ENCODE measurements around the gene CACNA1E. TPM values are rescaled to one million over a fixed set of nuclear protein-coding genes. Genes with fewer than 3 reads are reported as not detected.

Gene CACNA1E
- total RNA-seq, 4 donors from 2014 or later = 0.09 to 0.19 TPM; not detected in 2

DNA sequence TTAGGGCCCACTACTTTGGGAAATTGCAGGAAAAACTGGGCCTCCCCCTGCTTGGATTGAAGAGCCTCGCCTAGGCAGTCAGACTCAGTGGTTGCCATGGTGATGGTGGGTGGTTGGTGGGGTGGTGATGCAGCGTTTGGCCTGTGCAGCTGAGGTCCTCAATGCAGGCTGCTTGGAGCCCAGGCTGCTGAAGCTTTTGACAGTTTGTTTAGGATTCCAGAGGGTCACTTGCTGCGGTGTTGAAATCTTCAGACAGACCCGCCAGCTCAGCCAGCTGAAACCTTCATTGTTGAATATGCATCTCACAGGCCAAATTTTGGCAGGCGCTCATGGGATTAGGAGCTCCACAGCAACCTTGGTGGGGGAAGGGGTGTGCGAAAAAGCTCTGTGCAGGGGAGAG lies 67.9 kb downstream of the CACNA1E start:
- Histone ChIP-seq H3K4me3 (no peak overlapping the region), H3K36me3 (no peaks in the 10 kb centered on the region), H3K9me3 (no peaks in the 10 kb centered on the region), H3K27ac (peak overlapping the region in 1 of 4 donors; percentile 5), H3K4me1 (no peaks in the 10 kb centered on the region), H3K27me3 (peaks cover 0 to 25% (median 0%) of the 10 kb centered on the region in 4 donors)
- intact Hi-C loops (cut with DNase I) = no loop called here
- TF ChIP-seq, protein P1, sequence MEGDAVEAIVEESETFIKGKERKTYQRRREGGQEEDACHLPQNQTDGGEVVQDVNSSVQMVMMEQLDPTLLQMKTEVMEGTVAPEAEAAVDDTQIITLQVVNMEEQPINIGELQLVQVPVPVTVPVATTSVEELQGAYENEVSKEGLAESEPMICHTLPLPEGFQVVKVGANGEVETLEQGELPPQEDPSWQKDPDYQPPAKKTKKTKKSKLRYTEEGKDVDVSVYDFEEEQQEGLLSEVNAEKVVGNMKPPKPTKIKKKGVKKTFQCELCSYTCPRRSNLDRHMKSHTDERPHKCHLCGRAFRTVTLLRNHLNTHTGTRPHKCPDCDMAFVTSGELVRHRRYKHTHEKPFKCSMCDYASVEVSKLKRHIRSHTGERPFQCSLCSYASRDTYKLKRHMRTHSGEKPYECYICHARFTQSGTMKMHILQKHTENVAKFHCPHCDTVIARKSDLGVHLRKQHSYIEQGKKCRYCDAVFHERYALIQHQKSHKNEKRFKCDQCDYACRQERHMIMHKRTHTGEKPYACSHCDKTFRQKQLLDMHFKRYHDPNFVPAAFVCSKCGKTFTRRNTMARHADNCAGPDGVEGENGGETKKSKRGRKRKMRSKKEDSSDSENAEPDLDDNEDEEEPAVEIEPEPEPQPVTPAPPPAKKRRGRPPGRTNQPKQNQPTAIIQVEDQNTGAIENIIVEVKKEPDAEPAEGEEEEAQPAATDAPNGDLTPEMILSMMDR (IDR thresholded peaks at IDR 0.05) = no peak
- TF ChIP-seq POLR2A (IDR thresholded peaks at IDR 0.05) = no peak
- 44% methylated on average over 3 of the region's 6 CpGs for WGBS, 2 donors
- no peak for DNase-seq

DNA sequence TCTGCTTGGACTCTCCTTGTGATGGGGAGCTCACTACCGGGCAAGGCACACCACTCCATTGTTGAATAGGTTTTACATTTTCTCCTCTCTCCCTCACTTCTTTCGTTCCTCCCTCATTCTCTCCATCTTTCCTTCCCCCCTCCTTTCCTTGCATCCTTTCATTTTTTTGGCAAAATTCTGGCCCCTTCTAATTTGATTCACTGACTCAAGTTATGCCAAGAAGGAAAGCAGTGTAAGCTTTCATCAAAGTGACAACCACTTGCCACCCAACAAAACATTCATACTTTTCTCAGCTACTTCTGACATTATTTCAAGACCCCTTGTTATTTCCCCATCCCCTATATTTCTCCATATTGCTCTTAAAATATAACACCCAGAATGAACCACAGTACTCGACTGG lies 68.4 kb downstream of the CACNA1E start:
- intact Hi-C loops (cut with DNase I) = no loop called here
- H3K27ac ChIP-seq = no peak overlapping the region
- H3K9me3 ChIP-seq = no peaks in the 10 kb centered on the region
- DNase-seq = no peak
- no peak overlapping the region for H3K4me3 ChIP-seq
- WGBS, 2 donors = 47 to 54% methylated on average over 3 of the region's 3 CpGs
- TF ChIP-seq, protein P1 (IDR thresholded peaks at IDR 0.05) = no peak
- no peak for TF ChIP-seq POLR2A (IDR thresholded peaks at IDR 0.05)
- no peaks in the 10 kb centered on the region for H3K4me1 ChIP-seq
- H3K36me3 ChIP-seq = no peaks in the 10 kb centered on the region
- H3K27me3 ChIP-seq = peaks cover 0 to 25% (median 0%) of the 10 kb centered on the region in 4 donors

DNA sequence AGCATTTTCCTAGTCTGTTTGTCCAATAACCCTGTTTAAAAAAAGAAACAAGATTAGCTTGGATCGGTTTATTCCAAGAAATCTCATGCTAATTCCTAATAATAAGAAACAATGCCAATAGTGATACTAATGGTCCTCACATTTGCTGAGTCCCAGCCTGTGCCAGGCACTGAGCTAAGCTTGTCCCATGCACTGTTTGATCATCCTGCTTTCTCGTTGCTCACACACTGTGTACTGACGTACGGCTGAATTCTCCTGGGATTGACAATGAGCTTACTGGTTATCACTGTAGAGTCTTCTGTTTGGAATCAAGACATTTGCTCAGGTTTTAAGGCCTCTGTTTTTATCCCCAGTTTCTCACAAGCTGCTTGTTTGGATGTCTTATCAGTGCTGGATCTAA lies 71.1 kb downstream of the CACNA1E start:
- Histone ChIP-seq H3K9me3 (no peaks in the 10 kb centered on the region), H3K36me3 (no peaks in the 10 kb centered on the region), H3K27ac (no peak overlapping the region), H3K4me3 (no peak overlapping the region), H3K4me1 (no peaks in the 10 kb centered on the region), H3K27me3 (peaks cover 0 to 19% (median 0%) of the 10 kb centered on the region in 4 donors)
- intact Hi-C loops (cut with DNase I) = no loop called here
- DNase-seq = no peak
- TF ChIP-seq, protein P1 (IDR thresholded peaks at IDR 0.05) = no peak
- TF ChIP-seq POLR2A (IDR thresholded peaks at IDR 0.05) = no peak
- 45 to 47% methylated on average over 3 to 4 of the region's 4 CpGs for WGBS, 2 donors

DNA sequence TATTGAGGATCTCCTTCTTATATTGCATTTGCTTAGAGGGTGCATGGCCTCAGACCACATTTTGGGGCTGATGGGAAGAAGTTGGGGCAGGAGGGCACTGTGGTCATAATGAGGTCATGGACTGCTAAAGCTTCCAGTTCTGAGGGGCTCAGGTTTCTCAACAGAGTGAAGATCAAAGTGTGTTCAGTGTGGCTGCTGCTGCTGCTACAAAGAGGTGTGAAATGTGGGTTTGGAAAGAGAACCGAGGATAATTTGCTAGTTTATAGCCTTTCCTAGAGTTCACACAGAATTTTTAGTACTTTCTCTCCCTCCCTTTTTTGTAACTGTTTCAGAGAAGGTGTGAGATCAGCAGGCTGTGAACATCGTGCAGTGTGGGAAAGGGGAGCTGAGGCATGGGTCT lies 73.3 kb downstream of the CACNA1E start:
- no peak for DNase-seq
- H3K9me3 ChIP-seq = no peaks in the 10 kb centered on the region
- no peaks in the 10 kb centered on the region for H3K4me1 ChIP-seq
- WGBS, 2 donors = 15 to 35% methylated on average over 2 of the region's 2 CpGs
- H3K27ac ChIP-seq = no peak overlapping the region
- no peak for TF ChIP-seq POLR2A (IDR thresholded peaks at IDR 0.05)
- TF ChIP-seq, protein P1 (IDR thresholded peaks at IDR 0.05) = no peak
- H3K4me3 ChIP-seq = no peak overlapping the region
- H3K36me3 ChIP-seq = no peaks in the 10 kb centered on the region
- H3K27me3 ChIP-seq = peaks cover 0 to 19% (median 0%) of the 10 kb centered on the region in 4 donors
- intact Hi-C loops (cut with DNase I) = no loop called here

DNA sequence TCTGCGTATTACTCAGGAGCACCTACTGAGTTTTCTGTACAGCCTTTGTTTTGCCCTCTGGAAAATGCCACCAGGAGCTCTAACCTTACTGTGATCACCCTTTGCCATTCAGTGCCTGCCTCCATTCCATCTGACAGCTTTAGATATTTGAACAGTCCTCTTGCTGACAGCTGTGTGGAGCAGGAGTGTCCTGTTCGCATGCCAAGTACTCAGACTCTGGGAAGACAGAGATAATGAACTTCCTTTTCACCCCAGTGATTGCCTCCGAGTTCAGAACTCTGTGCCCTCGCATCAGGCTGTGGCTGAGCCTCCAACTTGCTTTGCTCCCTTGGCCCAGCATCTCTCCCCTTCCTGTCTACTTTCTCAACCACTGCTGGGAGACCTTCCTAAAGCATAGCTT lies 74.0 kb downstream of the CACNA1E start:
- Histone ChIP-seq H3K4me3 (no peak overlapping the region), H3K27me3 (peaks cover 0 to 19% (median 0%) of the 10 kb centered on the region in 4 donors), H3K9me3 (no peaks in the 10 kb centered on the region), H3K4me1 (no peaks in the 10 kb centered on the region), H3K36me3 (no peaks in the 10 kb centered on the region), H3K27ac (no peak overlapping the region)
- DNase-seq = no peak
- TF ChIP-seq, protein P1 (IDR thresholded peaks at IDR 0.05) = no peak
- no peak for TF ChIP-seq POLR2A (IDR thresholded peaks at IDR 0.05)
- 36 to 56% methylated on average over 3 of the region's 4 CpGs for WGBS, 2 donors
- intact Hi-C loops (cut with DNase I) = no loop called here
